HepG2 (cell line): Measurements from ENCODE around the gene CCDC54. TPM values are rescaled to one million over a fixed set of nuclear protein-coding genes. Genes with fewer than 3 reads are reported as not detected.

Source experiments
- CEBPZ ChIP-seq: IDR thresholded peaks from 2 replicates; pipeline ENCODE4 v1.6.1; 2012; ENCODE audit warnings: low read length, improper control_type of control experiment
- FOXO4 ChIP-seq: sonication (generic); formaldehyde crosslinking; conservative IDR thresholded peaks from 2 replicates; pipeline ENCODE4 v1.8.1; 2023; ENCODE audit warnings: missing genetic modification reagents
- HMG20B ChIP-seq: conservative IDR thresholded peaks from 2 replicates; pipeline ENCODE4 v1.6.1; 2016; ENCODE audit warnings: missing genetic modification reagents, missing compliant biosample characterization
- PRDM10 ChIP-seq: sonication (generic); formaldehyde crosslinking; IDR thresholded peaks from 2 replicates; pipeline ENCODE4 v1.4.0; 2020; ENCODE audit warnings: low read depth, missing genetic modification reagents
- ZBTB46 ChIP-seq: sonication (generic); formaldehyde crosslinking; IDR thresholded peaks from 2 replicates; pipeline ENCODE4 v1.4.0; 2020; ENCODE audit warnings: mild to moderate bottlenecking, missing genetic modification reagents, borderline replicate concordance
- ZNF34 ChIP-seq: sonication (generic); formaldehyde crosslinking; IDR thresholded peaks from 2 replicates; pipeline ENCODE4 v1.4.0; 2020; ENCODE audit warnings: mild to moderate bottlenecking, missing genetic modification reagents, borderline replicate concordance
- ZNF407 ChIP-seq: sonication (generic); formaldehyde crosslinking; IDR thresholded peaks from one replicate; pipeline ENCODE4 v1.5.1; 2020; ENCODE audit warnings: mild to moderate bottlenecking, missing genetic modification reagents; ENCODE audit errors: not compliant biosample characterization
- ZNF660 ChIP-seq: sonication (generic); formaldehyde crosslinking; IDR thresholded peaks from 2 replicates; pipeline ENCODE4 v1.5.1; 2020; ENCODE audit warnings: mild to moderate bottlenecking, low read depth, missing genetic modification reagents, borderline replicate concordance
- ZNF740 ChIP-seq: sonication (generic); formaldehyde crosslinking; IDR thresholded peaks from 2 replicates; pipeline ENCODE4 v1.4.0; 2020; ENCODE audit warnings: missing genetic modification reagents
- polyA plus RNA-seq, 8 experiments: library from polyadenylated mRNA; depleted of rRNA in 3 of 8; stranded (reverse) in 7 of 8; unstranded in 1 of 8; fragments of >200 nt; fragmentation: Illumina TruSeq in 4 of 8; extraction: Trizol in 4 of 8; gene quantifications; 2 replicates each; pipeline versions ENCODE4 v1.2.1 to v1.2.3, GENCODE V29; 2011 to 2016; ENCODE audit warnings: low read depth in 4 of 8, missing spikeins in 1 of 8, mixed read lengths in 1 of 8; ENCODE audit not compliant: insufficient read depth in 1 of 8
- total RNA-seq, 5 experiments: library from RNA; depleted of rRNA; stranded (reverse); fragments of >200 nt; fragmentation: Illumina TruSeq; extraction: Trizol; gene quantifications; 2 replicates each; pipeline ENCODE4 v1.2.3, GENCODE V29; 2016; ENCODE audit warnings: low read depth in 1 of 5

CCDC54 gene
- total and polyA plus RNA-seq, 2 of the 13 experiments (the other 11 are each of a cell fraction or from before 2014, with no cell fraction given), result not detected

GRCh38 chr3:107382631-107383030 is 5.4 kb downstream of the CCDC54 start (continued):
- TF ChIP-seq PRDM10 (CRISPR knock-in tag) (no peak), ZNF407 (CRISPR knock-in tag) (no peak), FOXO4 (no peak), ZBTB46 (CRISPR knock-in tag) (no peak), ZNF34 (no peak), CEBPZ (no peak), HMG20B (CRISPR knock-in tag) (no peak), ZNF660 (CRISPR knock-in tag) (no peak), ZNF740 (CRISPR knock-in tag) (no peak)
